Spleen (tissue), 7 donors: ENCODE measurements around the gene PACSIN3.

Experiments
- CTCF ChIP-seq, 11 experiments: fragments of 200-600 bp in 7 of 11; fragments of 450-650 bp in 4 of 11; sonication (generic) in 4 of 11; IDR thresholded peaks in 8 of 11; conservative IDR thresholded peaks in 3 of 11; 1 replicate in 7 of 11; 2 replicates in 4 of 11; pipeline versions ENCODE4 v1.4.0 to v1.8.0; 2016 to 2021; ENCODE audit warnings: antibody characterized with exemption in 11 of 11, inconsistent platforms in 4 of 11, mild to moderate bottlenecking in 1 of 11
- POLR2A ChIP-seq, 3 donors: fragments of 450-650 bp; IDR thresholded peaks; one replicate each; pipeline ENCODE4 v1.5.1; 2017; ENCODE audit warnings: antibody characterized with exemption in 3 of 3, mild to moderate bottlenecking in 1 of 3
- POLR2AphosphoS5 ChIP-seq, 3 donors: sonication (generic); formaldehyde crosslinking; IDR thresholded peaks; one replicate each; pipeline ENCODE4 v1.5.1; 2017; ENCODE audit warnings: antibody characterized with exemption in 3 of 3
- donor health status: DM: no; HTN: no; CAD: no; lungs with moderate emphysema.
- donor health status: DM: no; HTN: no; CAD: no.
- donor health status: DM: no; HTN: no; CAD: no.

- TF ChIP-seq CTCF (IDR thresholded peaks at IDR 0.05 in 8 of 11, conservative IDR thresholded peaks at IDR 0.05 in 3 of 11), result no peak
- no peak for TF ChIP-seq POLR2AphosphoS5 (IDR thresholded peaks at IDR 0.05)
- TF ChIP-seq POLR2A (IDR thresholded peaks at IDR 0.05), result no peak
These were observed 42.9 kb downstream of the PACSIN3 start for GRCh38 chr11:47143322-47143721.
